ENCODE data around the gene COMMD6. TPM values are rescaled to one million over a fixed set of nuclear protein-coding genes. Genes with fewer than 3 reads are reported as not detected.

Gene COMMD6
- total and polyA plus RNA-seq, 2 of the 13 experiments (the other 11 are each of a cell fraction or from before 2014, with no cell fraction given) = 97.0 to 164 TPM

DNA sequence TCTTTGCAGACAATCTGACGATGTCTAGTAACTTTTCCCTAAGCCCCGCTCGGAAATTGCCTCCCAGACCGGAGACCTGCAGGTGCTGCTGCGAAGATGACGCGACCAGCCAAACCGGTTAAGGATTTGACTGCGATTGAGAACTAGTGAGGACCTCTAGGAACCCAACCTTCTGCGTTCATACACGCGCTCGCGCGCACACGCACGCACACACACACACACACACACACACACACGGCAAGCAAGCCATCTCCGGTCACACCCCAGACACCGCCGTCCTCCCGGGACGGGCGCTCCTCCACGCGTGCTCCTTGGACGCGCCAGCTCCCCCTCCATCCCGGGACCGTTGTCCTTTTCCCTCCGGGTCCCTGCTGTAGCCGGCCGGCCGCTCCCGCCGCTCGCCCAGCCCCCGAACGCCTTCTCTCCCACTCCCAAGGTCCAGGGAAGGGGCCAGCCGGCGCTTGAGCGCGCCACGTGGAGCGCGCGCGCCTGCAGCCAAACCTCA, 56.9 kb downstream of the COMMD6 start (continued):
- 0 out of 2 replicates have a peak, but pooled peaks have one; percentile 19 for TF ChIP-seq AFF4 (CRISPR knock-in tag; IDR thresholded peaks at IDR 0.05)
- no peak for TF ChIP-seq LCORL (IDR thresholded peaks at IDR 0.05)
- peak; percentile 20; the same call in 1 of the 2 replicates for TF ChIP-seq LCORL (CRISPR knock-in tag; IDR thresholded peaks at IDR 0.05)
- TF ChIP-seq KLF6 (CRISPR knock-in tag; IDR thresholded peaks at IDR 0.05) = no peak
- no peak for TF ChIP-seq EP300 (IDR thresholded peaks at IDR 0.05; ENCODE audit: low read depth in 2 of 2, low read length in 2 of 2)
- no peak for TF ChIP-seq EP300 (CRISPR knock-in tag; IDR thresholded peaks at IDR 0.05; ENCODE audit: borderline replicate concordance)
- TF ChIP-seq ZNF296 (CRISPR knock-in tag; conservative IDR thresholded peaks at IDR 0.05) = no peak
- TF ChIP-seq, protein P1, sequence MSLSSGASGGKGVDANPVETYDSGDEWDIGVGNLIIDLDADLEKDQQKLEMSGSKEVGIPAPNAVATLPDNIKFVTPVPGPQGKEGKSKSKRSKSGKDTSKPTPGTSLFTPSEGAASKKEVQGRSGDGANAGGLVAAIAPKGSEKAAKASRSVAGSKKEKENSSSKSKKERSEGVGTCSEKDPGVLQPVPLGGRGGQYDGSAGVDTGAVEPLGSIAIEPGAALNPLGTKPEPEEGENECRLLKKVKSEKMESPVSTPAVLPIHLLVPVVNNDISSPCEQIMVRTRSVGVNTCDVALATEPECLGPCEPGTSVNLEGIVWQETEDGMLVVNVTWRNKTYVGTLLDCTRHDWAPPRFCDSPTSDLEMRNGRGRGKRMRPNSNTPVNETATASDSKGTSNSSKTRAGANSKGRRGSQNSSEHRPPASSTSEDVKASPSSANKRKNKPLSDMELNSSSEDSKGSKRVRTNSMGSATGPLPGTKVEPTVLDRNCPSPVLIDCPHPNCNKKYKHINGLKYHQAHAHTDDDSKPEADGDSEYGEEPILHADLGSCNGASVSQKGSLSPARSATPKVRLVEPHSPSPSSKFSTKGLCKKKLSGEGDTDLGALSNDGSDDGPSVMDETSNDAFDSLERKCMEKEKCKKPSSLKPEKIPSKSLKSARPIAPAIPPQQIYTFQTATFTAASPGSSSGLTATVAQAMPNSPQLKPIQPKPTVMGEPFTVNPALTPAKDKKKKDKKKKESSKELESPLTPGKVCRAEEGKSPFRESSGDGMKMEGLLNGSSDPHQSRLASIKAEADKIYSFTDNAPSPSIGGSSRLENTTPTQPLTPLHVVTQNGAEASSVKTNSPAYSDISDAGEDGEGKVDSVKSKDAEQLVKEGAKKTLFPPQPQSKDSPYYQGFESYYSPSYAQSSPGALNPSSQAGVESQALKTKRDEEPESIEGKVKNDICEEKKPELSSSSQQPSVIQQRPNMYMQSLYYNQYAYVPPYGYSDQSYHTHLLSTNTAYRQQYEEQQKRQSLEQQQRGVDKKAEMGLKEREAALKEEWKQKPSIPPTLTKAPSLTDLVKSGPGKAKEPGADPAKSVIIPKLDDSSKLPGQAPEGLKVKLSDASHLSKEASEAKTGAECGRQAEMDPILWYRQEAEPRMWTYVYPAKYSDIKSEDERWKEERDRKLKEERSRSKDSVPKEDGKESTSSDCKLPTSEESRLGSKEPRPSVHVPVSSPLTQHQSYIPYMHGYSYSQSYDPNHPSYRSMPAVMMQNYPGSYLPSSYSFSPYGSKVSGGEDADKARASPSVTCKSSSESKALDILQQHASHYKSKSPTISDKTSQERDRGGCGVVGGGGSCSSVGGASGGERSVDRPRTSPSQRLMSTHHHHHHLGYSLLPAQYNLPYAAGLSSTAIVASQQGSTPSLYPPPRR (CRISPR knock-in tag; IDR thresholded peaks at IDR 0.05; ENCODE audit: borderline replicate concordance) = peak; percentile 45; the same call in 1 of the 2 replicates
- TF ChIP-seq SOX13 (IDR thresholded peaks at IDR 0.05) = no peak
- TF ChIP-seq SOX13 (CRISPR knock-in tag; conservative IDR thresholded peaks at IDR 0.05 in 1 of 2, IDR thresholded peaks at IDR 0.05 in 1 of 2) = peak in 1 of 2 experiments; percentile 8; a peak in 1 of 4 replicates
- TF ChIP-seq, protein P2, sequence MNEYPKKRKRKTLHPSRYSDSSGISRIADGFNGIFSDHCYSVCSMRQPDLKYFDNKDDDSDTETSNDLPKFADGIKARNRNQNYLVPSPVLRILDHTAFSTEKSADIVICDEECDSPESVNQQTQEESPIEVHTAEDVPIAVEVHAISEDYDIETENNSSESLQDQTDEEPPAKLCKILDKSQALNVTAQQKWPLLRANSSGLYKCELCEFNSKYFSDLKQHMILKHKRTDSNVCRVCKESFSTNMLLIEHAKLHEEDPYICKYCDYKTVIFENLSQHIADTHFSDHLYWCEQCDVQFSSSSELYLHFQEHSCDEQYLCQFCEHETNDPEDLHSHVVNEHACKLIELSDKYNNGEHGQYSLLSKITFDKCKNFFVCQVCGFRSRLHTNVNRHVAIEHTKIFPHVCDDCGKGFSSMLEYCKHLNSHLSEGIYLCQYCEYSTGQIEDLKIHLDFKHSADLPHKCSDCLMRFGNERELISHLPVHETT (CRISPR knock-in tag; conservative IDR thresholded peaks at IDR 0.05) = no peak
- peak; percentile 48 for TF ChIP-seq POLR2AphosphoS5 (IDR thresholded peaks at IDR 0.05; ENCODE audit: low read depth, low read length)
- TF ChIP-seq KAT7 (CRISPR knock-in tag; IDR thresholded peaks at IDR 0.05; ENCODE audit: borderline replicate concordance) = peak; percentile 89
- TF ChIP-seq, protein P3, sequence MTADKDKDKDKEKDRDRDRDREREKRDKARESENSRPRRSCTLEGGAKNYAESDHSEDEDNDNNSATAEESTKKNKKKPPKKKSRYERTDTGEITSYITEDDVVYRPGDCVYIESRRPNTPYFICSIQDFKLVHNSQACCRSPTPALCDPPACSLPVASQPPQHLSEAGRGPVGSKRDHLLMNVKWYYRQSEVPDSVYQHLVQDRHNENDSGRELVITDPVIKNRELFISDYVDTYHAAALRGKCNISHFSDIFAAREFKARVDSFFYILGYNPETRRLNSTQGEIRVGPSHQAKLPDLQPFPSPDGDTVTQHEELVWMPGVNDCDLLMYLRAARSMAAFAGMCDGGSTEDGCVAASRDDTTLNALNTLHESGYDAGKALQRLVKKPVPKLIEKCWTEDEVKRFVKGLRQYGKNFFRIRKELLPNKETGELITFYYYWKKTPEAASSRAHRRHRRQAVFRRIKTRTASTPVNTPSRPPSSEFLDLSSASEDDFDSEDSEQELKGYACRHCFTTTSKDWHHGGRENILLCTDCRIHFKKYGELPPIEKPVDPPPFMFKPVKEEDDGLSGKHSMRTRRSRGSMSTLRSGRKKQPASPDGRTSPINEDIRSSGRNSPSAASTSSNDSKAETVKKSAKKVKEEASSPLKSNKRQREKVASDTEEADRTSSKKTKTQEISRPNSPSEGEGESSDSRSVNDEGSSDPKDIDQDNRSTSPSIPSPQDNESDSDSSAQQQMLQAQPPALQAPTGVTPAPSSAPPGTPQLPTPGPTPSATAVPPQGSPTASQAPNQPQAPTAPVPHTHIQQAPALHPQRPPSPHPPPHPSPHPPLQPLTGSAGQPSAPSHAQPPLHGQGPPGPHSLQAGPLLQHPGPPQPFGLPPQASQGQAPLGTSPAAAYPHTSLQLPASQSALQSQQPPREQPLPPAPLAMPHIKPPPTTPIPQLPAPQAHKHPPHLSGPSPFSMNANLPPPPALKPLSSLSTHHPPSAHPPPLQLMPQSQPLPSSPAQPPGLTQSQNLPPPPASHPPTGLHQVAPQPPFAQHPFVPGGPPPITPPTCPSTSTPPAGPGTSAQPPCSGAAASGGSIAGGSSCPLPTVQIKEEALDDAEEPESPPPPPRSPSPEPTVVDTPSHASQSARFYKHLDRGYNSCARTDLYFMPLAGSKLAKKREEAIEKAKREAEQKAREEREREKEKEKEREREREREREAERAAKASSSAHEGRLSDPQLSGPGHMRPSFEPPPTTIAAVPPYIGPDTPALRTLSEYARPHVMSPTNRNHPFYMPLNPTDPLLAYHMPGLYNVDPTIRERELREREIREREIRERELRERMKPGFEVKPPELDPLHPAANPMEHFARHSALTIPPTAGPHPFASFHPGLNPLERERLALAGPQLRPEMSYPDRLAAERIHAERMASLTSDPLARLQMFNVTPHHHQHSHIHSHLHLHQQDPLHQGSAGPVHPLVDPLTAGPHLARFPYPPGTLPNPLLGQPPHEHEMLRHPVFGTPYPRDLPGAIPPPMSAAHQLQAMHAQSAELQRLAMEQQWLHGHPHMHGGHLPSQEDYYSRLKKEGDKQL (CRISPR knock-in tag; IDR thresholded peaks at IDR 0.05; ENCODE audit: low read depth) = no peak

Data from HepG2 (cell line).